Common myeloid progenitor, CD34-positive (primary cell): Measurements from ENCODE around the gene MTCL1.
A peak's percentile ranks its signal among the peaks of the same experiment; 100 is the strongest.

ENCODE experiments used
- CTCF ChIA-PET: fragments of 350-600 bp; sonication (Branson Sonifier 250); formaldehyde crosslinking; loops from one replicate; lab custom pipeline; 2021; ENCODE audit warnings: antibody characterized with exemption; lab: Charles Lee
- POLR2A ChIA-PET: fragments of 350-600 bp; sonication (Branson Sonifier 250); formaldehyde crosslinking; loops from one replicate; lab custom pipeline; 2021; ENCODE audit warnings: antibody characterized with exemption; lab: Charles Lee
- DNase-seq, 3 donors: peaks; one replicate each; pipeline versions ENCODE4 v3.0.0 to v3.0.0-alpha.2; 2013
- H3K27ac ChIP-seq, 2 experiments: 1 replicate in 1 of 2; 2 replicates in 1 of 2; pipeline ENCODE4 v1.7.0; 2013; ENCODE audit warnings: inconsistent platforms in 2 of 2, low read length in 2 of 2, mild to moderate bottlenecking in 2 of 2, low read depth in 1 of 2, moderate library complexity in 1 of 2; ENCODE audit not compliant: severe bottlenecking in 2 of 2, insufficient read depth in 1 of 2, poor library complexity in 1 of 2
- H3K27me3 ChIP-seq, 5 experiments: replicated peaks in 2 of 5; 1 replicate in 3 of 5; 2 replicates in 2 of 5; pipeline versions ENCODE4 v1.6.1 to v1.7.0; 2013; ENCODE audit warnings: low read length in 4 of 5, mild to moderate bottlenecking in 2 of 5, moderate library complexity in 2 of 5, inconsistent platforms in 1 of 5; ENCODE audit not compliant: insufficient read depth in 5 of 5, control insufficient read depth in 4 of 5
- H3K36me3 ChIP-seq, 4 experiments: 1 replicate in 2 of 4; 2 replicates in 2 of 4; pipeline versions ENCODE4 v1.6.1 to v1.7.0; 2013; ENCODE audit warnings: low read length in 3 of 4, control low read depth in 1 of 4, mild to moderate bottlenecking in 1 of 4; ENCODE audit not compliant: control insufficient read depth in 4 of 4, insufficient read depth in 4 of 4
- H3K4me1 ChIP-seq, 4 experiments: 1 replicate in 3 of 4; 2 replicates in 1 of 4; pipeline versions ENCODE4 v1.6.1 to v1.7.1; 2013; ENCODE audit warnings: low read length in 3 of 4, mild to moderate bottlenecking in 3 of 4, control low read depth in 1 of 4, inconsistent platforms in 1 of 4, moderate library complexity in 1 of 4; ENCODE audit not compliant: control insufficient read depth in 4 of 4, insufficient read depth in 4 of 4; ENCODE audit errors: control extremely low read depth in 1 of 4
- H3K4me3 ChIP-seq, 7 experiments: 1 replicate in 4 of 7; 2 replicates in 3 of 7; pipeline versions ENCODE4 v1.5.1 to v1.7.0; 2013; ENCODE audit warnings: mild to moderate bottlenecking in 7 of 7, low read length in 6 of 7, moderate library complexity in 6 of 7, inconsistent platforms in 2 of 7, low read depth in 2 of 7, control low read depth in 1 of 7; ENCODE audit not compliant: insufficient read depth in 4 of 7, control insufficient read depth in 1 of 7; ENCODE audit errors: extremely low read depth in 1 of 7
- H3K9me3 ChIP-seq, 5 experiments: 1 replicate in 4 of 5; 2 replicates in 1 of 5; pipeline versions ENCODE4 v1.6.1 to v1.7.1; 2013; ENCODE audit warnings: low read length in 4 of 5, mild to moderate bottlenecking in 2 of 5, inconsistent platforms in 1 of 5, low read depth in 1 of 5, moderate library complexity in 1 of 5; ENCODE audit not compliant: control insufficient read depth in 4 of 5, insufficient read depth in 2 of 5; ENCODE audit errors: control extremely low read depth in 1 of 5
- WGBS: methylation state at CpG from one replicate; pipeline ENCODE4 v1.1.5; 2013; ENCODE audit not compliant: insufficient coverage; 5-methylcytosine and 5-hydroxymethylcytosine counted together

The MTCL1 gene

DNA sequence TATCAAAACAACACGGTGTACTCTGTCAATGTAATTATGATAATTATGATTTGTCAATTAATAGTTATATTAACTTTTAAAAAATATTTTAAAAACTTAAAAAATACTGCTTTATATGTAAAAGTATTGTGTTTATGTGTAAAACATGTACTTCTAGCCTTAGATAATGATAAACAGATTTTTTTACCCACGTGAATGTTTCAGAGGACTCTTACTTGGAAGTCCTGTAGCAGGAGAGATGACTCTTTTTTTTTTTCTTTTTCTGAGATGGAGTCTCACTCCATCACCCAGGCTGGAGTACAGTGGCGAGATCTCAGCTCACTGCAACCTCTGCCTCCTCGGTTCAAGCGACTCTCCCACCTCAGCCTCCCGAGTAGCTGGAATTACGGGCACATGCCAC is 6.2 kb upstream of the MTCL1 start:
- CTCF ChIA-PET, result interaction anchor here (1.2 kb wide), 1 partner anchor 284 kb away, joined by 4 read pairs; no protein-coding TSS in a partner anchor
- Histone ChIP-seq H3K27me3 (peaks cover 0 to 35% (median 12%) of the 10 kb centered on the region in 5 experiments), H3K27ac (no peak overlapping the region), H3K4me3 (no peak overlapping the region), H3K9me3 (no peaks in the 10 kb centered on the region), H3K36me3 (no peaks in the 10 kb centered on the region), H3K4me1 (peaks cover 0 to 12% (median 5%) of the 10 kb centered on the region in 4 experiments)
- POLR2A ChIA-PET, result interaction anchor here (0.7 kb wide), 1 partner anchor 1132 kb away, joined by 3 read pairs; no protein-coding TSS in a partner anchor
- DNase-seq, result no peak
- 87% methylated on average over 4 of the region's 7 CpGs for WGBS

DNA sequence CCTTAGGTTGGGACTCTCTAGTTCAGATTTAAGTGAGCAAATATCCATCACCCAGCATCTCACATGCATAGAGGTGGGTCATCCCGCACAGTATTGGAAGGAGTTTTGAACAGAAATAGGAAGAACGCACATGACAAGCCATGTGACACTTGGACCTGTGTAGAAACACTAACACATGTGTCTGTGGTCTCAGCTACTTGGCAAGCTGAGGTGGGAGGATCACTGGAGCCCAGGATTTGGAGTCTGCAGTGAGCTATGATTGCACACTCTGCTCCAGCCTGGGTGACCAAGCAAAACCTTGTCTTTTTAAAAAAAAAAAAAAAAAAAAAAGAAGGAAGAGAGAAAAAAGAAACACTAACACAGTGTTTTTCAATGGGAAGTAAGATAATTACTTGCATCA is 5.4 kb upstream of the MTCL1 start:
- 81% methylated on average over 2 of the region's 2 CpGs for whole genome bisulfite sequencing
- Histone ChIP-seq H3K36me3 (no peaks in the 10 kb centered on the region), H3K4me1 (peaks cover 0 to 19% (median 11%) of the 10 kb centered on the region in 4 experiments), H3K4me3 (no peak overlapping the region), H3K9me3 (no peaks in the 10 kb centered on the region), H3K27ac (no peak overlapping the region), H3K27me3 (peaks cover 0 to 43% (median 17%) of the 10 kb centered on the region in 5 experiments)
- DNase-seq, result no peak
- POLR2A ChIA-PET, result no interaction called here
- CTCF ChIA-PET, result interaction anchor here (1.1 kb wide), 1 partner anchor 376 kb away, joined by 3 read pairs; no protein-coding TSS in a partner anchor

DNA sequence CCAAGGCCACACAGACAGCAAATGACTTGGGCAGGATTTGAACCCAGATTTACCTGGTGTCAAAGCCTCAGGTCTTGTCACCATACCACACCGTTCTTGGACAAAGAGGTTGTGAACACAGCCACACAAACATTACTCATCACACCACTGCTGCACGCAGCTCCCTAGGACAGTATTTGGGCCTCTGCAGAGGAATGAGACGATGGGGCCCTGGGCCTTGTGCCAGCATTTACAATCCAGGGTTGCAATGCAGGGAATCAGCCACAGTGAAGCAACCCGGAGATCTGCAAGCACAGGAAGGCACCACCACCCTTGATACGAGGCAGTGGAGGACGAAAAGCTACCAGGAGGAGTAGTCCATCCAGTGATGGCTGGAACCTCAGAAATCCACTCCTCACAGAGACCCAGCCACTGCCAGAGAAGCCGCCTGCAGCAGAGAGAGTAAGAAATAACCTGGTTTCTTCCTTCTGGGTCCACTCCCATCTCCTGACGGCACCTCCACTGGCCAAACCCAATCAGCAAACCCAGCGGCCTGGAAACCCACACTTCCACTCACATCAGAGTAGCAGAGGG is 3.7 kb upstream of the MTCL1 start:
- no peak for DNase-seq
- ChIA-PET POLR2A (no interaction called here), CTCF (interaction anchor here (1.1 kb wide), 1 partner anchor 10 kb away, joined by 3 read pairs; no protein-coding TSS in a partner anchor)
- H3K27ac ChIP-seq, result no peak overlapping the region
- H3K27me3 ChIP-seq, result peaks cover 0 to 51% (median 17%) of the 10 kb centered on the region in 5 experiments
- WGBS, result 96% methylated on average over 9 of the region's 9 CpGs
- H3K9me3 ChIP-seq, result no peaks in the 10 kb centered on the region
- H3K4me3 ChIP-seq, result no peak overlapping the region
- H3K4me1 ChIP-seq, result peaks cover 0 to 28% (median 22%) of the 10 kb centered on the region in 4 experiments
- H3K36me3 ChIP-seq, result no peaks in the 10 kb centered on the region

DNA sequence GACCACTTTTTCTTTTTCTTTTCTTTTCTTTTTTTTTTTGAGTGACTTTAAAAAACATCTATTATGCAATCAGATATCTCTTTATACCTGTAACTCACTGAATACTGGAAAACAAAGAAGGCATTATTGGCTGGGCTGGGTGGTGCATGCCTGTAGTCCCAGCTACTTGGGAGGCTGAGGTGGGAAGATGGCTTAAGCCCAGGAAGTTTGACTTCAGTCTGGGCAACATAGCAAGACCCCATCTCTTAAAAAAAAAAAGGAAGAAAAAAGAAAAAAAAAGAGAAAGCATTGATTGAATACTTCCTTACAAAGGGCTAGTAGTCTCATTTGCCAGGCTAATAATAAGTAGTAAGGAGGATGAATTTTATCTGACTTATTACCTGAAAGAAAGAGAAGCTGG is 2.7 kb upstream of the MTCL1 start:
- DNase-seq, result no peak
- no peaks in the 10 kb centered on the region for H3K9me3 ChIP-seq
- ChIA-PET CTCF (interaction anchor here (0.6 to 1.1 kb wide), 3 partner anchors 11 to 968 kb away, joined by 3 to 4 read pairs (median 3); no protein-coding TSS in a partner anchor), POLR2A (no interaction called here)
- no peaks in the 10 kb centered on the region for H3K36me3 ChIP-seq
- H3K27me3 ChIP-seq, result peaks cover 0 to 62% (median 25%) of the 10 kb centered on the region in 5 experiments
- H3K27ac ChIP-seq, result no peak overlapping the region
- H3K4me1 ChIP-seq, result peaks cover 0 to 35% (median 29%) of the 10 kb centered on the region in 4 experiments
- H3K4me3 ChIP-seq, result no peak overlapping the region

DNA sequence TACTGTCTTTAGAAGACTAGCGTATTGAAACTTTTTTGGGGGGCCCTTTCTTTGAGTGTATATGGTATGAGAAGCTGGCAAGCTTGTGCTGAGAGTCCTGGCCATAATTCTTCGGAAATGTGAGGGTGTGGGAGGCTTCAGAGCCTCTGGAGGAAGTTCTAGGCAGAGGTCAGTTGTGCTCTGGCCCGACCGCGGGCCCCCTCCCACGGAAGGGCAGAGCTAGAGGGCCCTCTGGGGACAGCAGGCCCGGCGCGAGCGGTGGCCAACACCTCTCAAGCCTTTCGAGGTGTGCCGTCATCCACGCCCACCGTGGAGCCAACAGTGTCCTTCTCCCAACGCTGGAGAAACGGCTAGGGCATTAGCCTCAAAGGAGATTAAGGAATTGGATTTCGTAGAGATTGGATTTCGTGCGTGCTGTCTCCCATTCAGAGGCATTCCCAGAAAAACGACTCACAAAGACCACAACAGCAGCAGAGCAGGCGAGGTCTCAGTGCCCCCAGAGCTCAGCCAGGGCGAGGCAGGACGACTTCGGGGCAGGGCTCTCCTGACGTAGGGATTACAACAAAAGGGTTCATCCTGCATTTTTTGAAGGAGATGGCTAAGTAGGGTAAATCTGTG is 2.2 kb upstream of the MTCL1 start:
- WGBS, result 25% methylated on average over 20 of the region's 25 CpGs
- peaks cover 3 to 67% (median 26%) of the 10 kb centered on the region in 5 experiments for H3K27me3 ChIP-seq

DNA sequence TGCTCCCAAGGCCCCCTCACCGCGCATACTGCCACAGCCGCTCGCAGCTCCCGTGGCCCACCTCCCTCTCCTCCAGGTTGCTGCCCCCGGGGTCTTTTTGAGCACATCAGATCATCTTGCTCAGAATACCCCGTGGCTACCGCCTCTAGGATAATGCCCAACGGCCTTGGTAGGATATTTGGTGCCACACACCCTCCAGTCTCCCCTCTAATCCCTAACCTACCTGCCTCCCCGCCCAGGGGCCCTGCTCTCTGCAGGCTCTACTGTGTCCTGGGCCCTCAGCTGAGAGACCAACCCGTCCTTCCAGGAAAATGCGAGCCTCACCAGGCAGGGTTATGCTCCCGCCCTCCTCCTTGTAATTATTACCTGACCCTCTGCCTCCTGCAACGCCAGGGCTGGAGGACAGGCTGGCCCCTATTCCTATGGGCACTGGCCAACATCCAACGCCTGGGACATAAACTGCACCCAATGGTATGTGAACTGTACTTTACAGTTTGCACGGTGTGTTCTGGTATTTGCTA is 1.5 kb upstream of the MTCL1 start:
- Histone ChIP-seq H3K27me3 (peaks cover 3 to 69% (median 32%) of the 10 kb centered on the region in 5 experiments), H3K27ac (no peak overlapping the region)
- 27% methylated on average over 9 of the region's 16 CpGs for WGBS

More for the DNA sequence above, 2.2 kb upstream of the MTCL1 start:
- peak overlapping the region in 1 of 7 experiments; percentile 10 for H3K4me3 ChIP-seq
- H3K9me3 ChIP-seq, result no peaks in the 10 kb centered on the region
- ChIA-PET CTCF (interaction anchor here (0.8 kb wide), 1 partner anchor 27 kb away, joined by 3 read pairs; no protein-coding TSS in a partner anchor), POLR2A (no interaction called here)
- peaks cover 0 to 35% (median 29%) of the 10 kb centered on the region in 4 experiments for H3K4me1 ChIP-seq
- no peak for DNase-seq
- H3K27ac ChIP-seq, result no peak overlapping the region
- no peaks in the 10 kb centered on the region for H3K36me3 ChIP-seq

More for the DNA sequence above, 1.5 kb upstream of the MTCL1 start:
- Histone ChIP-seq H3K4me3 (peak overlapping the region in 6 of 7 experiments; percentile 37 to 83 (median 70)), H3K36me3 (no peaks in the 10 kb centered on the region), H3K9me3 (no peaks in the 10 kb centered on the region), H3K4me1 (peaks cover 0 to 35% (median 29%) of the 10 kb centered on the region in 4 experiments)
- ChIA-PET POLR2A (no interaction called here), CTCF (interaction anchor here (1.2 kb wide), 1 partner anchor 10 kb away, joined by 3 read pairs; no protein-coding TSS in a partner anchor)
- DNase-seq, result no peak
